WTC11 (cell line): Measurements from ENCODE around the gene NEDD9. TPM values are rescaled to one million over a fixed set of nuclear protein-coding genes. Genes with fewer than 3 reads are reported as not detected.

ENCODE experiments used
- ATAC-seq: fragments of 200-7000 bp; cut with Tn5 transposase; 2 replicates; pipeline ENCODE4 v1.10.0; 2021; ENCODE audit warnings: mild to moderate bottlenecking, moderate library complexity
- CTCF ChIA-PET: fragments of 300-600 bp; sonication (Branson Sonifier 250); formaldehyde crosslinking; loops from one replicate; lab custom pipeline; 2021; ENCODE audit warnings: antibody characterized with exemption; lab: Charles Lee
- POLR2A ChIA-PET: fragments of 350-600 bp; sonication (Branson Sonifier 250); formaldehyde crosslinking; loops from one replicate; lab custom pipeline; 2021; ENCODE audit warnings: antibody characterized with exemption; lab: Charles Lee
- DNase-seq: peaks from one replicate; pipeline ENCODE4 v3.0.0; 2021; ENCODE audit warnings: low spot score
- H3K27ac Mint-ChIP-seq: 2 replicates; pipeline ENCODE4 v1.8.0; 2021; ENCODE audit warnings: mixed read lengths
- H3K27me3 Mint-ChIP-seq: 2 replicates; pipeline ENCODE4 v1.8.0; 2021; ENCODE audit warnings: low read depth, mild to moderate bottlenecking, moderate library complexity, mixed read lengths
- H3K36me3 Mint-ChIP-seq: 2 replicates; pipeline ENCODE4 v1.8.0; 2021; ENCODE audit warnings: mixed read lengths
- H3K4me1 Mint-ChIP-seq: 2 replicates; pipeline ENCODE4 v1.8.0; 2022; ENCODE audit warnings: mixed read lengths
- H3K4me3 Mint-ChIP-seq: 2 replicates; pipeline ENCODE4 v1.8.0; 2021; ENCODE audit warnings: mild to moderate bottlenecking, moderate library complexity, mixed read lengths
- H3K9me3 Mint-ChIP-seq: 2 replicates; pipeline ENCODE4 v1.8.0; 2021; ENCODE audit warnings: mixed read lengths
- ATF6 ChIP-seq: sonication (generic); formaldehyde crosslinking; IDR thresholded peaks from 2 replicates; pipeline ENCODE4 v1.8.1; 2023; ENCODE audit warnings: mild to moderate bottlenecking, missing genetic modification reagents
- CDX4 ChIP-seq: fragments of 250-450 bp; sonication (Bioruptor Pico); IDR thresholded peaks from 2 replicates; pipeline ENCODE4 v1.9.0; 2021; ENCODE audit warnings: moderate library complexity, mild to moderate bottlenecking, inconsistent platforms, borderline replicate concordance
- GABPB1 ChIP-seq: sonication (generic); formaldehyde crosslinking; IDR thresholded peaks from 2 replicates; pipeline ENCODE4 v1.8.1; 2023; ENCODE audit warnings: mild to moderate bottlenecking, missing genetic modification reagents
- KAT7 ChIP-seq: sonication (generic); formaldehyde crosslinking; IDR thresholded peaks from 2 replicates; pipeline ENCODE4 v1.8.1; 2023; ENCODE audit warnings: missing genetic modification reagents, mild to moderate bottlenecking, borderline replicate concordance
- RELA ChIP-seq: sonication (generic); formaldehyde crosslinking; IDR thresholded peaks from 2 replicates; pipeline ENCODE4 v1.8.1; 2022; ENCODE audit warnings: missing genetic modification reagents, mild to moderate bottlenecking, borderline replicate concordance
- TCF7 ChIP-seq: sonication (generic); formaldehyde crosslinking; IDR thresholded peaks from 2 replicates; pipeline ENCODE4 v1.8.0; 2022; ENCODE audit warnings: mild to moderate bottlenecking, low read depth, missing genetic modification reagents, moderate library complexity
- TEAD1 ChIP-seq: sonication (generic); formaldehyde crosslinking; IDR thresholded peaks from 2 replicates; pipeline ENCODE4 v1.8.0; 2022; ENCODE audit warnings: mild to moderate bottlenecking, missing genetic modification reagents
- ZNF121 ChIP-seq: sonication (generic); formaldehyde crosslinking; IDR thresholded peaks from 2 replicates; pipeline ENCODE4 v1.8.0; 2023; ENCODE audit warnings: missing genetic modification reagents
- ZNF138 ChIP-seq: sonication (generic); formaldehyde crosslinking; conservative IDR thresholded peaks from 2 replicates; pipeline ENCODE4 v1.8.1; 2022; ENCODE audit warnings: mild to moderate bottlenecking, moderate library complexity, missing genetic modification reagents
- ZNF416 ChIP-seq: fragments of 250-450 bp; sonication (Bioruptor Pico); IDR thresholded peaks from 2 replicates; pipeline ENCODE4 v1.9.0; 2021; ENCODE audit warnings: mild to moderate bottlenecking, inconsistent platforms
- ZNF423 ChIP-seq: fragments of 250-450 bp; sonication (Bioruptor Pico); IDR thresholded peaks from 2 replicates; pipeline ENCODE4 v2.1.2; 2022; ENCODE audit warnings: mild to moderate bottlenecking, moderate library complexity
- total RNA-seq: library from RNA; stranded (reverse); gene quantifications from 3 replicates; pipeline ENCODE4 v1.2.3, GENCODE V29; 2021
- TF ChIP-seq, protein P1 (sequence below): fragments of 250-450 bp; sonication (Bioruptor Pico); IDR thresholded peaks from 2 replicates; pipeline ENCODE4 v2.1.2; 2022; ENCODE audit warnings: mild to moderate bottlenecking, moderate library complexity
- TF ChIP-seq, protein P2 (sequence below): sonication (generic); formaldehyde crosslinking; conservative IDR thresholded peaks from 2 replicates; pipeline ENCODE4 v1.8.1; 2022; ENCODE audit warnings: mild to moderate bottlenecking, missing genetic modification reagents
- TF ChIP-seq, protein P3 (sequence below): sonication (generic); formaldehyde crosslinking; IDR thresholded peaks from 2 replicates; pipeline ENCODE4 v1.8.1; 2022; ENCODE audit warnings: missing genetic modification reagents, borderline replicate concordance
- TF ChIP-seq, protein P4 (sequence below): sonication (generic); formaldehyde crosslinking; conservative IDR thresholded peaks from 2 replicates; pipeline ENCODE4 v1.8.1; 2023; ENCODE audit warnings: mild to moderate bottlenecking, low read depth, missing genetic modification reagents, moderate library complexity
- TF ChIP-seq, protein P5 (sequence below): sonication (generic); formaldehyde crosslinking; IDR thresholded peaks from 2 replicates; pipeline ENCODE4 v1.8.1; 2023; ENCODE audit warnings: mild to moderate bottlenecking, missing genetic modification reagents, moderate library complexity
- TF ChIP-seq, protein P6 (sequence below): sonication (generic); formaldehyde crosslinking; IDR thresholded peaks from 2 replicates; pipeline ENCODE4 v1.8.1; 2023; ENCODE audit warnings: mild to moderate bottlenecking, missing genetic modification reagents
- TF ChIP-seq, protein P7 (sequence below): fragments of 250-450 bp; sonication (Bioruptor Pico); IDR thresholded peaks from 2 replicates; pipeline ENCODE4 v1.9.0; 2021; ENCODE audit warnings: mild to moderate bottlenecking, borderline replicate concordance

NEDD9 gene
- total RNA-seq, 1 experiment from 2014 or later: 9.8 TPM

- no peak for TF ChIP-seq ZNF416 (CRISPR knock-in tag)
- TF ChIP-seq, protein P1, sequence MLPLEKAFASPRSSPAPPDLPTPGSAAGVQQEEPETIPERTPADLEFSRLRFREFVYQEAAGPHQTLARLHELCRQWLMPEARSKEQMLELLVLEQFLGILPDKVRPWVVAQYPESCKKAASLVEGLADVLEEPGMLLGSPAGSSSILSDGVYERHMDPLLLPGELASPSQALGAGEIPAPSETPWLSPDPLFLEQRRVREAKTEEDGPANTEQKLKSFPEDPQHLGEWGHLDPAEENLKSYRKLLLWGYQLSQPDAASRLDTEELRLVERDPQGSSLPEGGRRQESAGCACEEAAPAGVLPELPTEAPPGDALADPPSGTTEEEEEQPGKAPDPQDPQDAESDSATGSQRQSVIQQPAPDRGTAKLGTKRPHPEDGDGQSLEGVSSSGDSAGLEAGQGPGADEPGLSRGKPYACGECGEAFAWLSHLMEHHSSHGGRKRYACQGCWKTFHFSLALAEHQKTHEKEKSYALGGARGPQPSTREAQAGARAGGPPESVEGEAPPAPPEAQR (CRISPR knock-in tag): no peak
- no peak for TF ChIP-seq GABPB1
- TF ChIP-seq RELA (CRISPR knock-in tag): no peak
Observed at GRCh38 chr6:11166948-11167347, 65.5 kb downstream of the NEDD9 start (continued).

- Mint-ChIP-seq H3K27me3 (no peaks in the 10 kb centered on the region), H3K36me3 (no peaks in the 10 kb centered on the region), H3K27ac (no peak overlapping the region; the same call in 1 of the 2 replicates), H3K4me1 (peaks cover 15% of the 10 kb centered on the region), H3K4me3 (no peak overlapping the region), H3K9me3 (peaks cover under 1% of the 10 kb centered on the region)
- ChIA-PET POLR2A (no interaction called here), CTCF (interaction anchor here (0.6 kb wide), 1 partner anchor 368 kb away, joined by 4 read pairs; no protein-coding TSS in a partner anchor)
- DNase-seq (no peak), ATAC-seq (no peak; the same call in 1 of the 2 replicates)
- TF ChIP-seq KAT7 (CRISPR knock-in tag): no peak
- TF ChIP-seq, protein P2, sequence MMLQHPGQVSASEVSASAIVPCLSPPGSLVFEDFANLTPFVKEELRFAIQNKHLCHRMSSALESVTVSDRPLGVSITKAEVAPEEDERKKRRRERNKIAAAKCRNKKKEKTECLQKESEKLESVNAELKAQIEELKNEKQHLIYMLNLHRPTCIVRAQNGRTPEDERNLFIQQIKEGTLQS: no peak
- no peak for TF ChIP-seq ZNF121 (CRISPR knock-in tag)
- TF ChIP-seq, protein P3, sequence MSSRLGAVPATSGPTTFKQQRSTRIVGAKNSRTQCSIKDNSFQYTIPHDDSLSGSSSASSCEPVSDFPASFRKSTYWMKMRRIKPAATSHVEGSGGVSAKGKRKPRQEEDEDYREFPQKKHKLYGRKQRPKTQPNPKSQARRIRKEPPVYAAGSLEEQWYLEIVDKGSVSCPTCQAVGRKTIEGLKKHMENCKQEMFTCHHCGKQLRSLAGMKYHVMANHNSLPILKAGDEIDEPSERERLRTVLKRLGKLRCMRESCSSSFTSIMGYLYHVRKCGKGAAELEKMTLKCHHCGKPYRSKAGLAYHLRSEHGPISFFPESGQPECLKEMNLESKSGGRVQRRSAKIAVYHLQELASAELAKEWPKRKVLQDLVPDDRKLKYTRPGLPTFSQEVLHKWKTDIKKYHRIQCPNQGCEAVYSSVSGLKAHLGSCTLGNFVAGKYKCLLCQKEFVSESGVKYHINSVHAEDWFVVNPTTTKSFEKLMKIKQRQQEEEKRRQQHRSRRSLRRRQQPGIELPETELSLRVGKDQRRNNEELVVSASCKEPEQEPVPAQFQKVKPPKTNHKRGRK: no peak
- TF ChIP-seq, protein P4, sequence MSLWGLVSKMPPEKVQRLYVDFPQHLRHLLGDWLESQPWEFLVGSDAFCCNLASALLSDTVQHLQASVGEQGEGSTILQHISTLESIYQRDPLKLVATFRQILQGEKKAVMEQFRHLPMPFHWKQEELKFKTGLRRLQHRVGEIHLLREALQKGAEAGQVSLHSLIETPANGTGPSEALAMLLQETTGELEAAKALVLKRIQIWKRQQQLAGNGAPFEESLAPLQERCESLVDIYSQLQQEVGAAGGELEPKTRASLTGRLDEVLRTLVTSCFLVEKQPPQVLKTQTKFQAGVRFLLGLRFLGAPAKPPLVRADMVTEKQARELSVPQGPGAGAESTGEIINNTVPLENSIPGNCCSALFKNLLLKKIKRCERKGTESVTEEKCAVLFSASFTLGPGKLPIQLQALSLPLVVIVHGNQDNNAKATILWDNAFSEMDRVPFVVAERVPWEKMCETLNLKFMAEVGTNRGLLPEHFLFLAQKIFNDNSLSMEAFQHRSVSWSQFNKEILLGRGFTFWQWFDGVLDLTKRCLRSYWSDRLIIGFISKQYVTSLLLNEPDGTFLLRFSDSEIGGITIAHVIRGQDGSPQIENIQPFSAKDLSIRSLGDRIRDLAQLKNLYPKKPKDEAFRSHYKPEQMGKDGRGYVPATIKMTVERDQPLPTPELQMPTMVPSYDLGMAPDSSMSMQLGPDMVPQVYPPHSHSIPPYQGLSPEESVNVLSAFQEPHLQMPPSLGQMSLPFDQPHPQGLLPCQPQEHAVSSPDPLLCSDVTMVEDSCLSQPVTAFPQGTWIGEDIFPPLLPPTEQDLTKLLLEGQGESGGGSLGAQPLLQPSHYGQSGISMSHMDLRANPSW (CRISPR knock-in tag): no peak
- TF ChIP-seq ZNF423: no peak
- TF ChIP-seq, protein P5, sequence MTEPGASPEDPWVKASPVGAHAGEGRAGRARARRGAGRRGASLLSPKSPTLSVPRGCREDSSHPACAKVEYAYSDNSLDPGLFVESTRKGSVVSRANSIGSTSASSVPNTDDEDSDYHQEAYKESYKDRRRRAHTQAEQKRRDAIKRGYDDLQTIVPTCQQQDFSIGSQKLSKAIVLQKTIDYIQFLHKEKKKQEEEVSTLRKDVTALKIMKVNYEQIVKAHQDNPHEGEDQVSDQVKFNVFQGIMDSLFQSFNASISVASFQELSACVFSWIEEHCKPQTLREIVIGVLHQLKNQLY (CRISPR knock-in tag): no peak
- TF ChIP-seq ATF6: no peak
- TF ChIP-seq, protein P6, sequence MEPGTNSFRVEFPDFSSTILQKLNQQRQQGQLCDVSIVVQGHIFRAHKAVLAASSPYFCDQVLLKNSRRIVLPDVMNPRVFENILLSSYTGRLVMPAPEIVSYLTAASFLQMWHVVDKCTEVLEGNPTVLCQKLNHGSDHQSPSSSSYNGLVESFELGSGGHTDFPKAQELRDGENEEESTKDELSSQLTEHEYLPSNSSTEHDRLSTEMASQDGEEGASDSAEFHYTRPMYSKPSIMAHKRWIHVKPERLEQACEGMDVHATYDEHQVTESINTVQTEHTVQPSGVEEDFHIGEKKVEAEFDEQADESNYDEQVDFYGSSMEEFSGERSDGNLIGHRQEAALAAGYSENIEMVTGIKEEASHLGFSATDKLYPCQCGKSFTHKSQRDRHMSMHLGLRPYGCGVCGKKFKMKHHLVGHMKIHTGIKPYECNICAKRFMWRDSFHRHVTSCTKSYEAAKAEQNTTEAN (CRISPR knock-in tag): no peak
- no peak for TF ChIP-seq ZNF138 (CRISPR knock-in tag)
- TF ChIP-seq TEAD1: no peak
- TF ChIP-seq CDX4 (CRISPR knock-in tag): no peak
- no peak for TF ChIP-seq TCF7 (CRISPR knock-in tag)
- TF ChIP-seq, protein P7, sequence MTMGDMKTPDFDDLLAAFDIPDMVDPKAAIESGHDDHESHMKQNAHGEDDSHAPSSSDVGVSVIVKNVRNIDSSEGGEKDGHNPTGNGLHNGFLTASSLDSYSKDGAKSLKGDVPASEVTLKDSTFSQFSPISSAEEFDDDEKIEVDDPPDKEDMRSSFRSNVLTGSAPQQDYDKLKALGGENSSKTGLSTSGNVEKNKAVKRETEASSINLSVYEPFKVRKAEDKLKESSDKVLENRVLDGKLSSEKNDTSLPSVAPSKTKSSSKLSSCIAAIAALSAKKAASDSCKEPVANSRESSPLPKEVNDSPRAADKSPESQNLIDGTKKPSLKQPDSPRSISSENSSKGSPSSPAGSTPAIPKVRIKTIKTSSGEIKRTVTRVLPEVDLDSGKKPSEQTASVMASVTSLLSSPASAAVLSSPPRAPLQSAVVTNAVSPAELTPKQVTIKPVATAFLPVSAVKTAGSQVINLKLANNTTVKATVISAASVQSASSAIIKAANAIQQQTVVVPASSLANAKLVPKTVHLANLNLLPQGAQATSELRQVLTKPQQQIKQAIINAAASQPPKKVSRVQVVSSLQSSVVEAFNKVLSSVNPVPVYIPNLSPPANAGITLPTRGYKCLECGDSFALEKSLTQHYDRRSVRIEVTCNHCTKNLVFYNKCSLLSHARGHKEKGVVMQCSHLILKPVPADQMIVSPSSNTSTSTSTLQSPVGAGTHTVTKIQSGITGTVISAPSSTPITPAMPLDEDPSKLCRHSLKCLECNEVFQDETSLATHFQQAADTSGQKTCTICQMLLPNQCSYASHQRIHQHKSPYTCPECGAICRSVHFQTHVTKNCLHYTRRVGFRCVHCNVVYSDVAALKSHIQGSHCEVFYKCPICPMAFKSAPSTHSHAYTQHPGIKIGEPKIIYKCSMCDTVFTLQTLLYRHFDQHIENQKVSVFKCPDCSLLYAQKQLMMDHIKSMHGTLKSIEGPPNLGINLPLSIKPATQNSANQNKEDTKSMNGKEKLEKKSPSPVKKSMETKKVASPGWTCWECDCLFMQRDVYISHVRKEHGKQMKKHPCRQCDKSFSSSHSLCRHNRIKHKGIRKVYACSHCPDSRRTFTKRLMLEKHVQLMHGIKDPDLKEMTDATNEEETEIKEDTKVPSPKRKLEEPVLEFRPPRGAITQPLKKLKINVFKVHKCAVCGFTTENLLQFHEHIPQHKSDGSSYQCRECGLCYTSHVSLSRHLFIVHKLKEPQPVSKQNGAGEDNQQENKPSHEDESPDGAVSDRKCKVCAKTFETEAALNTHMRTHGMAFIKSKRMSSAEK (CRISPR knock-in tag): no peak
Observed at GRCh38 chr6:11164717-11165646, 67.5 kb downstream of the NEDD9 start.
